Testis (tissue), 3 donors: ENCODE results near the gene MRPL53. TPM values are rescaled to one million over a fixed set of nuclear protein-coding genes. Genes with fewer than 3 reads are reported as not detected.
A peak's percentile ranks its signal among the peaks of the same experiment; 100 is the strongest.
"Not testable (repeated sequence)": the region's sequence is repeated elsewhere in the genome, so short reads cannot be mapped to it uniquely, and the experiment has no call there.

Experiments used
- DNase-seq: peaks from one replicate; pipeline ENCODE4 v3.0.0-alpha.2; 2019
- H3K27ac ChIP-seq, 2 donors: fragments of 200-600 bp; sonication (generic); one replicate each; pipeline ENCODE4 v1.5.1; 2019
- H3K27me3 ChIP-seq: fragments of 200-600 bp; sonication (generic); one replicate; pipeline ENCODE4 v1.5.1; 2019
- H3K36me3 ChIP-seq: fragments of 200-600 bp; sonication (generic); one replicate; pipeline ENCODE4 v1.5.1; 2017; ENCODE audit warnings: low read depth; ENCODE audit errors: missing control alignments
- H3K4me1 ChIP-seq: fragments of 200-600 bp; sonication (generic); one replicate; pipeline ENCODE4 v1.5.1; 2019
- H3K4me3 ChIP-seq, 2 donors: fragments of 200-600 bp; sonication (generic); one replicate each; pipeline ENCODE4 v1.5.1; 2017 to 2019
- H3K9me3 ChIP-seq: fragments of 200-600 bp; sonication (generic); one replicate; pipeline ENCODE4 v1.5.1; 2017
- CTCF ChIP-seq, 3 experiments: fragments of 450-650 bp in 2 of 3; fragments of 200-600 bp in 1 of 3; sonication (generic) in 1 of 3; IDR thresholded peaks; one replicate each; pipeline ENCODE4 v1.5.1; 2016 to 2019; ENCODE audit warnings: antibody characterized with exemption in 3 of 3, mild to moderate bottlenecking in 2 of 3, moderate library complexity in 1 of 3
- POLR2A ChIP-seq: fragments of 450-650 bp; IDR thresholded peaks from one replicate; pipeline ENCODE4 v1.6.1; 2017; ENCODE audit warnings: antibody characterized with exemption, mild to moderate bottlenecking, moderate library complexity
- WGBS, 2 donors: methylation state at CpG; one replicate each; pipeline ENCODE4 v1.1.5; 2018; 5-methylcytosine and 5-hydroxymethylcytosine counted together
- intact Hi-C: fragments of 100-400 bp; cut with DNase I; formaldehyde crosslinking; loops from one replicate; pipeline ENCODE4 v1.15.1; 2023; ENCODE audit warnings: low total_unique reads
- polyA plus RNA-seq: library from polyadenylated mRNA; stranded (reverse); fragments of 350-450 nt; fragmentation: Illumina TruSeq; extraction: RNeasy Lipid Tissue Mini Kit (QIAGEN cat#74804); gene quantifications from one replicate; pipeline ENCODE4 v1.2.3, GENCODE V29; 2014; ENCODE audit warnings: low read depth, low replicate concordance; ENCODE audit not compliant: insufficient read depth
- total RNA-seq, 2 donors: library from RNA; depleted of rRNA; stranded (reverse); fragments of >200 nt; gene quantifications; one replicate each; pipeline ENCODE4 v1.2.3, GENCODE V29; 2016

MRPL53 gene
- total and polyA plus RNA-seq, 3 donors from 2014 or later: 23.6 to 64.8 (median 46.0) TPM

- H3K27me3 ChIP-seq: no peaks in the 10 kb centered on the region
- no peak overlapping the region for H3K27ac ChIP-seq
- no peaks in the 10 kb centered on the region for H3K36me3 ChIP-seq
- 74 to 83% methylated on average over 2 of the region's 2 CpGs for WGBS, 2 donors
- H3K9me3 ChIP-seq: no peaks in the 10 kb centered on the region
- TF ChIP-seq POLR2A: no peak
- no peak for TF ChIP-seq CTCF (IDR thresholded peaks at IDR 0.05)
- no peak for DNase-seq
- H3K4me3 ChIP-seq: no peak overlapping the region
- intact Hi-C loops: no loop called here
- H3K4me1 ChIP-seq: no peaks in the 10 kb centered on the region
These were observed 23.7 kb downstream of the MRPL53 start for GRCh38 chr2:74448771-74449170.

GRCh38 chr2:74447230-74447999 is 25.1 kb downstream of the MRPL53 start:
- Histone ChIP-seq H3K9me3 (no peaks in the 10 kb centered on the region), H3K27me3 (no peaks in the 10 kb centered on the region), H3K4me3 (no peak overlapping the region), H3K36me3 (no peaks in the 10 kb centered on the region), H3K4me1 (no peaks in the 10 kb centered on the region), H3K27ac (no peak overlapping the region)
- no peak for DNase-seq
- TF ChIP-seq CTCF (IDR thresholded peaks at IDR 0.05) (no peak), POLR2A (no peak)
- 80 to 87% methylated on average over 5 of the region's 5 CpGs for WGBS, 2 donors
- intact Hi-C loops: no loop called here

- Histone ChIP-seq H3K27ac (no peak overlapping the region), H3K4me1 (peaks cover 23% of the 10 kb centered on the region), H3K4me3 (no peak overlapping the region), H3K27me3 (no peaks in the 10 kb centered on the region), H3K36me3 (no peaks in the 10 kb centered on the region), H3K9me3 (no peaks in the 10 kb centered on the region)
- intact Hi-C loops: no loop called here
- no peak for DNase-seq
- no peak for TF ChIP-seq POLR2A
- no peak for TF ChIP-seq CTCF (IDR thresholded peaks at IDR 0.05)
- WGBS, 2 donors: 42 to 45% methylated on average over 5 of the region's 5 CpGs
These were observed 27.8 kb downstream of the MRPL53 start for GRCh38 chr2:74444498-74445318.

DNA sequence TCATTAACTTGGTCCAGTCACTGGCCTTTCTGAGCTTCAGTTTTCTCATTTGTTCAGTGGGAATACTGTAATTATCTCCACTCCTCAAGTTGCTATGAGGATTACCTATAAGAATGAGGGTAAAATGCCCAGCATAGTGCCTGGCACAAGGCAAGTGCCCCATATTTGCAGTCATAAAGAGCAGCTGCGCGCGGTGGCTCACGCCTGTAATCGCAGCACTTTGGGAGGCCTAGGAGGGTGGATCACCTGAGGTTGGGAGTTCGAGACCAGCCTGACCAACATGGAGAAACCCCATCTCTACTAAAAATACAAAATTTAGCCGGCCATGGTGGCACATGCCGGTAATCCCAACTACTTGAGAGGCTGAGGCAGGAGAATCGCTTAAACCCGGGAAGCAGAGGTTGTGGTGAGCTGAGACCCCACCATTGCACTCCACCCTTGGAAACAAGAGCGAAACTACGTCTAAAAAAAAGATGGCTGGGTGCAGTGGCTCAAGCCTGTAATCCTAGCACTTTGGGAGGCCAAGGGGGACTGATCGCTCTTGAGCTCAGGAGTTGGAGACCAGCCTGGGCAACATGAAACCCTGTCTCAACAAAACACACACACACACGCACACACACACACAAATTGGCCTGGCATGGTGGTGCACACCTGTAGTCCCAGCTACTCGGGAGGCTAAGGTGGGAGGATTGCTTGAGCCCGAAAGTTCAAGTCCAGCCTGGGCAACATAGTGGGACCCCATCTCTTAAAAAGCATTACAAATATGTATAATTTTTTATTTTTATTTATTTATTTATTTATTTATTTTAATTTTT is 29.8 kb downstream of the MRPL53 start:
- 72 to 76% methylated on average over 16 of the region's 16 CpGs for WGBS, 2 donors
- H3K27me3 ChIP-seq, H3K9me3 ChIP-seq, intact Hi-C loops, DNase-seq, H3K27ac ChIP-seq, H3K36me3 ChIP-seq: not testable (repeated sequence)
- peaks cover 30% of the 10 kb centered on the region for H3K4me1 ChIP-seq
- peak overlapping the region; percentile 39 to 66 for H3K4me3 ChIP-seq
